HCT116 (cell line): ENCODE data around the gene INPP4A.

ENCODE experiments used
- POLR2A ChIP-seq: IDR thresholded peaks from 2 replicates; pipeline ENCODE4 v1.7.0; 2011; ENCODE audit warnings: borderline replicate concordance; ENCODE audit not compliant: insufficient read depth, insufficient read length; ENCODE audit errors: extremely low read depth
- POLR2AphosphoS5 ChIP-seq: IDR thresholded peaks from 2 replicates; pipeline ENCODE4 v1.6.1; 2011; ENCODE audit warnings: mild to moderate bottlenecking, low read depth, low read length, moderate library complexity
- TF ChIP-seq, protein P1 (sequence below), 3 experiments: fragments of 200-600 bp in 1 of 3; sonication (generic) in 1 of 3; IDR thresholded peaks in 2 of 3; conservative IDR thresholded peaks in 1 of 3; 2 replicates each; pipeline ENCODE4 v1.5.1; 2012 to 2017; ENCODE audit warnings: low read depth in 2 of 3, low read length in 2 of 3, antibody characterized with exemption in 1 of 3, borderline replicate concordance in 1 of 3, control low read depth in 1 of 3, mild to moderate bottlenecking in 1 of 3, mixed read lengths in 1 of 3, mixed run types in 1 of 3, moderate library complexity in 1 of 3; ENCODE audit not compliant: insufficient read depth in 1 of 3

- TF ChIP-seq POLR2AphosphoS5 (no peak), POLR2A (no peak)
- TF ChIP-seq, protein P1, sequence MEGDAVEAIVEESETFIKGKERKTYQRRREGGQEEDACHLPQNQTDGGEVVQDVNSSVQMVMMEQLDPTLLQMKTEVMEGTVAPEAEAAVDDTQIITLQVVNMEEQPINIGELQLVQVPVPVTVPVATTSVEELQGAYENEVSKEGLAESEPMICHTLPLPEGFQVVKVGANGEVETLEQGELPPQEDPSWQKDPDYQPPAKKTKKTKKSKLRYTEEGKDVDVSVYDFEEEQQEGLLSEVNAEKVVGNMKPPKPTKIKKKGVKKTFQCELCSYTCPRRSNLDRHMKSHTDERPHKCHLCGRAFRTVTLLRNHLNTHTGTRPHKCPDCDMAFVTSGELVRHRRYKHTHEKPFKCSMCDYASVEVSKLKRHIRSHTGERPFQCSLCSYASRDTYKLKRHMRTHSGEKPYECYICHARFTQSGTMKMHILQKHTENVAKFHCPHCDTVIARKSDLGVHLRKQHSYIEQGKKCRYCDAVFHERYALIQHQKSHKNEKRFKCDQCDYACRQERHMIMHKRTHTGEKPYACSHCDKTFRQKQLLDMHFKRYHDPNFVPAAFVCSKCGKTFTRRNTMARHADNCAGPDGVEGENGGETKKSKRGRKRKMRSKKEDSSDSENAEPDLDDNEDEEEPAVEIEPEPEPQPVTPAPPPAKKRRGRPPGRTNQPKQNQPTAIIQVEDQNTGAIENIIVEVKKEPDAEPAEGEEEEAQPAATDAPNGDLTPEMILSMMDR (IDR thresholded peaks at IDR 0.05 in 2 of 3, conservative IDR thresholded peaks at IDR 0.05 in 1 of 3; ENCODE audit: borderline replicate concordance in 1 of 3, insufficient read depth in 1 of 3, low read depth in 2 of 3, low read length in 2 of 3), result no peak
These were observed 75.2 kb downstream of the INPP4A start for GRCh38 chr2:98519851-98520250.
